Right lobe of liver (tissue), 6 donors: Measurements from ENCODE around the gene SPTBN5. TPM values are rescaled to one million over a fixed set of nuclear protein-coding genes. Genes with fewer than 3 reads are reported as not detected.

Experiments used
- ATAC-seq, 4 donors: fragments of 200-7000 bp; cut with Tn5 transposase; one replicate each; pipeline ENCODE4 v1.9.1; 2020; ENCODE audit warnings: mild to moderate bottlenecking in 4 of 4, moderate library complexity in 4 of 4
- DNase-seq, 3 donors: peaks; one replicate each; pipeline ENCODE4 v3.0.0-alpha.2; 2020
- H3K27ac ChIP-seq, 3 donors: fragments of 200-600 bp; one replicate each; pipeline ENCODE4 v1.8.0; 2022
- H3K27me3 ChIP-seq, 2 donors: fragments of 200-600 bp; one replicate each; pipeline ENCODE4 v1.8.0; 2022
- H3K36me3 ChIP-seq, 4 donors: fragments of 200-600 bp; sonication (generic) in 1 of 4; one replicate each; pipeline versions ENCODE4 v1.5.1 to v1.8.0; 2017 to 2022; ENCODE audit warnings: control low read depth in 1 of 4
- H3K4me1 ChIP-seq, 4 donors: fragments of 200-600 bp; sonication (generic) in 1 of 4; one replicate each; pipeline versions ENCODE4 v1.5.1 to v1.8.0; 2017 to 2022; ENCODE audit warnings: control low read depth in 1 of 4
- H3K4me3 ChIP-seq, 3 donors: fragments of 200-600 bp; one replicate each; pipeline ENCODE4 v1.8.0; 2022
- H3K9me3 ChIP-seq, 4 donors: fragments of 200-600 bp; sonication (generic) in 1 of 4; one replicate each; pipeline versions ENCODE4 v1.5.1 to v1.8.0; 2017 to 2022; ENCODE audit warnings: control low read depth in 1 of 4
- CTCF ChIP-seq, 4 donors: fragments of 200-600 bp in 3 of 4; fragments of 450-650 bp in 1 of 4; IDR thresholded peaks; one replicate each; pipeline versions ENCODE4 v1.5.1 to v1.8.0; 2016 to 2022; ENCODE audit warnings: antibody characterized with exemption in 4 of 4, mild to moderate bottlenecking in 2 of 4
- POLR2A ChIP-seq: fragments of 450-650 bp; IDR thresholded peaks from one replicate; pipeline ENCODE4 v1.6.1; 2017; ENCODE audit warnings: antibody characterized with exemption, mild to moderate bottlenecking
- WGBS: methylation state at CpG from one replicate; pipeline ENCODE4 v1.1.6; 2018; ENCODE audit warnings: low coverage, low lambda C conversion rate; ENCODE audit not compliant: insufficient coverage; ENCODE audit errors: missing lambda C conversion rate; 5-methylcytosine and 5-hydroxymethylcytosine counted together
- intact Hi-C, 2 donors: fragments of 100-400 bp; cut with DNase I; formaldehyde crosslinking; loops; one replicate each; pipeline versions ENCODE4 v1.11.2 to v1.14.1; 2022
- total RNA-seq, 6 experiments: library from RNA; depleted of rRNA in 2 of 6; stranded (reverse); fragments of >200 nt in 2 of 6; fragmentation: NEBNext Ultra II Directional in 3 of 6; extraction: Animal tissue kit (Norgen Biotek cat#: 25700) in 3 of 6; gene quantifications; one replicate each; pipeline versions ENCODE4 v1.1.0 to v1.2.4, GENCODE V29; 2016 to 2023
- donor health status: DM: no; HTN: yes; CAD: no.
- donor health status: DM: no; HTN: no; CAD: no.
- donor health status: DM: no; HTN: no; CAD: no.
- donor health status: DM: no; HTN: yes; CAD: no.
- donor health status: DM: no; HTN: yes; CAD: no.

Gene SPTBN5
- total RNA-seq, 6 experiments from 2014 or later, result 0.06 to 3.2 (median 0.81) TPM

GRCh38 chr15:41812820-41813375 is 81.0 kb downstream of the SPTBN5 start:
- 66% methylated on average over 4 of the region's 11 CpGs for WGBS
- H3K36me3 ChIP-seq, result peaks cover 0 to 10% (median 4%) of the 10 kb centered on the region in 4 donors

GRCh38 chr15:41811432-41812195 is 82.2 kb downstream of the SPTBN5 start:
- no peaks in the 10 kb centered on the region for H3K4me1 ChIP-seq
- TF ChIP-seq CTCF (IDR thresholded peaks at IDR 0.05) (peak; percentile 84 to 90 (median 87)), POLR2A (no peak)
- peaks cover 0 to 6% (median 2%) of the 10 kb centered on the region in 4 donors for H3K36me3 ChIP-seq
- H3K4me3 ChIP-seq, result no peak overlapping the region
- DNase-seq (peak; percentile 83 to 86 (median 83)), ATAC-seq (peak; percentile 94 to 98 (median 97))
- H3K27me3 ChIP-seq, result no peaks in the 10 kb centered on the region
- H3K9me3 ChIP-seq, result no peaks in the 10 kb centered on the region
- intact Hi-C loops, result loop anchor here in 1 of 2 donors (5.0 kb wide), 1 partner anchor 34 kb away; no protein-coding TSS in a partner anchor
- H3K27ac ChIP-seq, result no peak overlapping the region
- 16% methylated on average over 6 of the region's 18 CpGs for WGBS

More at GRCh38 chr15:41812820-41813375, 81.0 kb downstream of the SPTBN5 start:
- ATAC-seq (no peak), DNase-seq (no peak)
- TF ChIP-seq CTCF (IDR thresholded peaks at IDR 0.05) (no peak), POLR2A (no peak)
- intact Hi-C loops, result loop anchor here in 1 of 2 donors (5.0 kb wide), 1 partner anchor 36 kb away; no protein-coding TSS in a partner anchor
- Histone ChIP-seq H3K27ac (no peak overlapping the region), H3K27me3 (no peaks in the 10 kb centered on the region), H3K9me3 (no peaks in the 10 kb centered on the region), H3K4me1 (no peaks in the 10 kb centered on the region), H3K4me3 (no peak overlapping the region)

- H3K36me3 ChIP-seq, result peaks cover 0 to 6% (median 1%) of the 10 kb centered on the region in 4 donors
These were observed 83.0 kb downstream of the SPTBN5 start for GRCh38 chr15:41810651-41811431.

More at GRCh38 chr15:41810651-41811431, 83.0 kb downstream of the SPTBN5 start:
- Histone ChIP-seq H3K4me3 (no peak overlapping the region), H3K27ac (no peak overlapping the region), H3K4me1 (no peaks in the 10 kb centered on the region), H3K27me3 (no peaks in the 10 kb centered on the region), H3K9me3 (no peaks in the 10 kb centered on the region)
- TF ChIP-seq POLR2A, result no peak
- TF ChIP-seq CTCF (IDR thresholded peaks at IDR 0.05), result no peak
- WGBS, result 88% methylated on average over 4 of the region's 5 CpGs
- no peak for DNase-seq
- intact Hi-C loops, result loop anchor here in 1 of 2 donors (5.0 kb wide), 1 partner anchor 34 kb away; no protein-coding TSS in a partner anchor
- peak in 1 of 4 donors; percentile 16 for ATAC-seq
